ENCODE data around the gene OTOP2. TPM values are rescaled to one million over a fixed set of nuclear protein-coding genes. Genes with fewer than 3 reads are reported as not detected.

Gene OTOP2
- total and polyA plus RNA-seq, 2 donors from 2014 or later: not detected

DNA sequence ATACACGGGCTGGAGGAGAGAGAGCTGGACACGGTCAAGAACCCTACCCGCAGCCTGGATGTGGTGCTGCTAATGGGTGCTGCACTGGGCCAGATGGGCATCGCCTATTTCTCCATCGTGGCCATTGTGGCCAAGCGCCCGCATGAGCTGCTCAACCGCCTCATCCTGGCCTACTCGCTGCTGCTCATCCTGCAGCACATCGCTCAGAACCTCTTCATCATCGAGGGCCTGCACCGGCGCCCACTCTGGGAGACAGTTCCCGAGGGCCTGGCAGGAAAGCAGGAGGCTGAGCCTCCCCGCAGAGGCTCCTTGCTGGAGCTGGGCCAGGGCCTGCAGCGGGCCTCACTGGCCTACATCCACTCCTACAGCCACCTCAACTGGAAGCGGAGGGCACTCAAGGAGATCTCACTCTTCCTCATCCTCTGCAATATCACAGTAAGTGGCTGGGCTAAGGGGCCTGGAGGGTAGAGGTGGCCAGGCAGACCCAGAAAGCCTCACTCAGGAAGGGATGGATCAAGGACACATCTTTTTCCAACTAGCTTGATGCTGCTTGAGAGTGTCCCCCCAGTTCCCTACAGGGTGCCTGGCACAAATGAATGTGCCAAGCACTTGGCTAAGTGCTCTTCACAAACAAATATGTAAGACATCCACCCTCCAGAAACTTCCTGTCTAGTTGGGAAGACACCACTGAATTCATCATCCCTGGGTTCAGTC, 23.1 kb downstream of the OTOP2 start:
- Histone ChIP-seq H3K27me3 (ENCODE audit: control insufficient read depth, insufficient read depth, low read length) (no peaks in the 10 kb centered on the region), H3K9ac (ENCODE audit: low read length in 3 of 3) (no peak overlapping the region), H3K36me3 (ENCODE audit: control insufficient read depth in 2 of 3, insufficient read depth in 3 of 3, low read length in 3 of 3) (no peaks in the 10 kb centered on the region), H3K4me1 (ENCODE audit: control insufficient read depth in 2 of 3, insufficient read depth in 2 of 3, low read depth in 1 of 3, low read length in 3 of 3) (no peaks in the 10 kb centered on the region), H3K4me3 (ENCODE audit: low read length in 3 of 3) (no peak overlapping the region), H3K9me3 (ENCODE audit: control insufficient read depth in 2 of 3, insufficient read depth in 1 of 3, low read length in 3 of 3) (no peaks in the 10 kb centered on the region), H3K27ac (ENCODE audit: low read depth in 2 of 2, low read length in 2 of 2) (no peak overlapping the region)
- FAIRE-seq (no peak), DNase-seq (peak in 1 of 5 donors; percentile 46)
- intact Hi-C loops (cut with DNase I): no loop called here
- TF ChIP-seq, protein P1, sequence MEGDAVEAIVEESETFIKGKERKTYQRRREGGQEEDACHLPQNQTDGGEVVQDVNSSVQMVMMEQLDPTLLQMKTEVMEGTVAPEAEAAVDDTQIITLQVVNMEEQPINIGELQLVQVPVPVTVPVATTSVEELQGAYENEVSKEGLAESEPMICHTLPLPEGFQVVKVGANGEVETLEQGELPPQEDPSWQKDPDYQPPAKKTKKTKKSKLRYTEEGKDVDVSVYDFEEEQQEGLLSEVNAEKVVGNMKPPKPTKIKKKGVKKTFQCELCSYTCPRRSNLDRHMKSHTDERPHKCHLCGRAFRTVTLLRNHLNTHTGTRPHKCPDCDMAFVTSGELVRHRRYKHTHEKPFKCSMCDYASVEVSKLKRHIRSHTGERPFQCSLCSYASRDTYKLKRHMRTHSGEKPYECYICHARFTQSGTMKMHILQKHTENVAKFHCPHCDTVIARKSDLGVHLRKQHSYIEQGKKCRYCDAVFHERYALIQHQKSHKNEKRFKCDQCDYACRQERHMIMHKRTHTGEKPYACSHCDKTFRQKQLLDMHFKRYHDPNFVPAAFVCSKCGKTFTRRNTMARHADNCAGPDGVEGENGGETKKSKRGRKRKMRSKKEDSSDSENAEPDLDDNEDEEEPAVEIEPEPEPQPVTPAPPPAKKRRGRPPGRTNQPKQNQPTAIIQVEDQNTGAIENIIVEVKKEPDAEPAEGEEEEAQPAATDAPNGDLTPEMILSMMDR (IDR thresholded peaks at IDR 0.05; ENCODE audit: borderline replicate concordance, extremely low read depth, insufficient read depth): no peak

DNA sequence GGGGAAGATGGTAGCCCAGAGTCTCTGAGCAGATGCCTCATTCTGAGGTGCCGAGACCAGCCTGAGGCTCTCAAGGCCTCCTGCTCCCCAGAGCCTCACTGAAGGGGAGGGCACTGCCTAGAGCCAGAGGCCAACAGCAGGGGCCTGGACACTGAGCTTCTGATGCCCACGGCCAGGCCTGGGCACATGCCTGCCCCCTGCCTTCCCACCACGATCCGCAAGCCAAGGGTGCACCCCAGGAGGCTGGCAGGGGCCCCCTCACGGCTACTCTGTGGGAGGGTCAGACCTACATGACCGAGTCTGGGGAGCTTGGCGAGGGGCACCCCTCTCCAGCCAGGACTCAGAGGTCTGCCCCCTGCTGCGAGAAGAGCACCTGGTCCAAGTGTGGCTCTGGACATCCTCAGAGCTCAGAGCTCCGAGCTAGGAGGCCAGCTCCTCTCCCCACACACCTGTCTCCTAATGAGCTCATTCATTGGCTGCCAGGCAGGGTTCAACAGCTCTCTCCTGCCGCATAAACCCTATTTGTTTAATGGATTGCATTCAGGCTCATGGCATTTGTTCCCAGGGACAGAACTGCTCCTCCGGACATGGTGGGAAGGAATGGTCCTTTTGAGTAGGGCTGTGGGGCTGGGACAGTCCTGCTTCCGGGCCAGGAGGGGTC, 25.5 kb downstream of the OTOP2 start:
- Histone ChIP-seq H3K27ac (ENCODE audit: low read depth in 2 of 2, low read length in 2 of 2) (no peak overlapping the region), H3K36me3 (ENCODE audit: control insufficient read depth in 2 of 3, insufficient read depth in 3 of 3, low read length in 3 of 3) (no peaks in the 10 kb centered on the region), H3K4me1 (ENCODE audit: control insufficient read depth in 2 of 3, insufficient read depth in 2 of 3, low read depth in 1 of 3, low read length in 3 of 3) (no peaks in the 10 kb centered on the region), H3K9me3 (ENCODE audit: control insufficient read depth in 2 of 3, insufficient read depth in 1 of 3, low read length in 3 of 3) (no peaks in the 10 kb centered on the region), H3K27me3 (ENCODE audit: control insufficient read depth, insufficient read depth, low read length) (no peaks in the 10 kb centered on the region), H3K4me3 (ENCODE audit: low read length in 3 of 3) (no peak overlapping the region), H3K9ac (ENCODE audit: low read length in 3 of 3) (no peak overlapping the region)
- intact Hi-C loops (cut with DNase I): no loop called here
- peak in 1 of 5 donors; percentile 56 for DNase-seq
- TF ChIP-seq, protein P1 (IDR thresholded peaks at IDR 0.05; ENCODE audit: borderline replicate concordance, extremely low read depth, insufficient read depth): no peak
- FAIRE-seq: no peak

DNA sequence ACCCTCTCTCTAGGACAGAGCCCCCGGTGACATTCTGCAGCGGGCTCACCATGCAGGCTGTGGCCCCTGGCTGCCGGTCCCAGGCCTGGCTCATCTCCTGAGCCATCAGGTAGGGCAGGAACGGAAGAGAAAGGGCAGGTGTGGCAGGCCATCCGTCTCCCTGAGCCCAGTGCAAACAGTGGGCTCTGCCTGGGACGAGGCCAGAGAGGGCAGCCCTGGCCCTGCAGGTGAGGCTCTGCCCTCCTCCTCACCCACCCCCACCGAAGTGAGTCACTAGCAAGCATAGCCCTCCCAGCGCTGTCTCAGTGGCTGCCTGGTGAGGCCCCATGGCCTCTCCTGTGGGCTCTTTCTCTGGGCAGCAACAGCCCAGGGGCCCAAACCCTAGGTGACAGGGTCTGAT, 26.1 kb downstream of the OTOP2 start:
- intact Hi-C loops (cut with DNase I): no loop called here
- DNase-seq: peak in 1 of 5 donors; percentile 56

More for the DNA sequence above, 26.1 kb downstream of the OTOP2 start:
- FAIRE-seq: no peak
- Histone ChIP-seq H3K4me3 (ENCODE audit: low read length in 3 of 3) (no peak overlapping the region), H3K4me1 (ENCODE audit: control insufficient read depth in 2 of 3, insufficient read depth in 2 of 3, low read depth in 1 of 3, low read length in 3 of 3) (no peaks in the 10 kb centered on the region), H3K36me3 (ENCODE audit: control insufficient read depth in 2 of 3, insufficient read depth in 3 of 3, low read length in 3 of 3) (no peaks in the 10 kb centered on the region), H3K9me3 (ENCODE audit: control insufficient read depth in 2 of 3, insufficient read depth in 1 of 3, low read length in 3 of 3) (no peaks in the 10 kb centered on the region), H3K9ac (ENCODE audit: low read length in 3 of 3) (no peak overlapping the region), H3K27me3 (ENCODE audit: control insufficient read depth, insufficient read depth, low read length) (no peaks in the 10 kb centered on the region), H3K27ac (ENCODE audit: low read depth in 2 of 2, low read length in 2 of 2) (no peak overlapping the region)
- TF ChIP-seq, protein P1 (IDR thresholded peaks at IDR 0.05; ENCODE audit: borderline replicate concordance, extremely low read depth, insufficient read depth): no peak

Data from kidney (tissue), 14 donors.